Measurements from ENCODE around the gene TRAPPC3.

DNA sequence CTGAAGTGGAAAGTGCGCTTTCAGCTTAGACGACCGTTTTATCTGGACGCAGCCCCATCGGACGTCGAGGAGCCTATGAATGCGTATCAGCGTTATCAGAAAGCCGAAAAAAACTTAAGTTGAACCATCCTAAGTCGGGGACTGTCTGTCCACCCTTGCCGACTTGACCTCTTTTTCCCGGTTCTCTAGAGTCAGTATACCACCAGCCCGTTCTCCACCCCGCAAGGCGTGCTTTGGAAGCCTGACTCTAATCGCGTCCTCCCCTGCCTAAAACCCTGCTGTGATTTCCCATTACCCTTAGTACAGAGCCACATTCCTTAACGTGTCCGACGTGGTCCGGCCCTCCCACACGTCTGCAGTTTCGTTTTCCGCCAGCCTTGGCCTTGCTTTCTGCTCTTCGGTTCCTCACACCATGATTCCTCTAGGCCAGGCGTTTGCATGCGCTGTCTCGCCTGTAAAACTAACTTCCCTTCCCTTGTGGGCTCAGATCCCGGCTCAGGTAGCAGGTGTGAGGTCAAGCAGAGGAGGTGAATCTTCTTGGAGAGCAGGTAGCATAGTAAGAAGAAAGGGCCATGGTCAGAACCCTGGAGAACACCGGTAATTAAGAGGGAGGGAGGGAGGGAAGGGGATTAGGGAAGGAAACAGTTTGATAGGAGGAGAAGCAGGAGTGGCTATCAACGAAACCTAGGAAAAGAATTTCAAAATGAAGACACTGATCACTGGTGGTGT lies 59.7 kb downstream of the TRAPPC3 start:
- TF ChIP-seq, protein P1, sequence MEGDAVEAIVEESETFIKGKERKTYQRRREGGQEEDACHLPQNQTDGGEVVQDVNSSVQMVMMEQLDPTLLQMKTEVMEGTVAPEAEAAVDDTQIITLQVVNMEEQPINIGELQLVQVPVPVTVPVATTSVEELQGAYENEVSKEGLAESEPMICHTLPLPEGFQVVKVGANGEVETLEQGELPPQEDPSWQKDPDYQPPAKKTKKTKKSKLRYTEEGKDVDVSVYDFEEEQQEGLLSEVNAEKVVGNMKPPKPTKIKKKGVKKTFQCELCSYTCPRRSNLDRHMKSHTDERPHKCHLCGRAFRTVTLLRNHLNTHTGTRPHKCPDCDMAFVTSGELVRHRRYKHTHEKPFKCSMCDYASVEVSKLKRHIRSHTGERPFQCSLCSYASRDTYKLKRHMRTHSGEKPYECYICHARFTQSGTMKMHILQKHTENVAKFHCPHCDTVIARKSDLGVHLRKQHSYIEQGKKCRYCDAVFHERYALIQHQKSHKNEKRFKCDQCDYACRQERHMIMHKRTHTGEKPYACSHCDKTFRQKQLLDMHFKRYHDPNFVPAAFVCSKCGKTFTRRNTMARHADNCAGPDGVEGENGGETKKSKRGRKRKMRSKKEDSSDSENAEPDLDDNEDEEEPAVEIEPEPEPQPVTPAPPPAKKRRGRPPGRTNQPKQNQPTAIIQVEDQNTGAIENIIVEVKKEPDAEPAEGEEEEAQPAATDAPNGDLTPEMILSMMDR (conservative IDR thresholded peaks at IDR 0.05; ENCODE audit: low read depth in 2 of 2), result no peak
- TF ChIP-seq, protein P2, sequence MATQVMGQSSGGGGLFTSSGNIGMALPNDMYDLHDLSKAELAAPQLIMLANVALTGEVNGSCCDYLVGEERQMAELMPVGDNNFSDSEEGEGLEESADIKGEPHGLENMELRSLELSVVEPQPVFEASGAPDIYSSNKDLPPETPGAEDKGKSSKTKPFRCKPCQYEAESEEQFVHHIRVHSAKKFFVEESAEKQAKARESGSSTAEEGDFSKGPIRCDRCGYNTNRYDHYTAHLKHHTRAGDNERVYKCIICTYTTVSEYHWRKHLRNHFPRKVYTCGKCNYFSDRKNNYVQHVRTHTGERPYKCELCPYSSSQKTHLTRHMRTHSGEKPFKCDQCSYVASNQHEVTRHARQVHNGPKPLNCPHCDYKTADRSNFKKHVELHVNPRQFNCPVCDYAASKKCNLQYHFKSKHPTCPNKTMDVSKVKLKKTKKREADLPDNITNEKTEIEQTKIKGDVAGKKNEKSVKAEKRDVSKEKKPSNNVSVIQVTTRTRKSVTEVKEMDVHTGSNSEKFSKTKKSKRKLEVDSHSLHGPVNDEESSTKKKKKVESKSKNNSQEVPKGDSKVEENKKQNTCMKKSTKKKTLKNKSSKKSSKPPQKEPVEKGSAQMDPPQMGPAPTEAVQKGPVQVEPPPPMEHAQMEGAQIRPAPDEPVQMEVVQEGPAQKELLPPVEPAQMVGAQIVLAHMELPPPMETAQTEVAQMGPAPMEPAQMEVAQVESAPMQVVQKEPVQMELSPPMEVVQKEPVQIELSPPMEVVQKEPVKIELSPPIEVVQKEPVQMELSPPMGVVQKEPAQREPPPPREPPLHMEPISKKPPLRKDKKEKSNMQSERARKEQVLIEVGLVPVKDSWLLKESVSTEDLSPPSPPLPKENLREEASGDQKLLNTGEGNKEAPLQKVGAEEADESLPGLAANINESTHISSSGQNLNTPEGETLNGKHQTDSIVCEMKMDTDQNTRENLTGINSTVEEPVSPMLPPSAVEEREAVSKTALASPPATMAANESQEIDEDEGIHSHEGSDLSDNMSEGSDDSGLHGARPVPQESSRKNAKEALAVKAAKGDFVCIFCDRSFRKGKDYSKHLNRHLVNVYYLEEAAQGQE (IDR thresholded peaks at IDR 0.05; ENCODE audit: unreplicated experiment), result no peak
